Mucosa of descending colon (tissue), 3 donors: ENCODE data around the gene ITGA6. TPM values are rescaled to one million over a fixed set of nuclear protein-coding genes. Genes with fewer than 3 reads are reported as not detected.
"Not testable (repeated sequence)": the region's sequence is repeated elsewhere in the genome, so short reads cannot be mapped to it uniquely, and the experiment has no call there.

Source experiments
- ATAC-seq: fragments of 200-7000 bp; cut with Tn5 transposase; one replicate; pipeline ENCODE4 v1.9.1; 2020; ENCODE audit warnings: mild to moderate bottlenecking, moderate library complexity
- DNase-seq, 3 donors: peaks; one replicate each; pipeline ENCODE4 v3.0.0-alpha.2; 2020
- H3K36me3 ChIP-seq: fragments of 200-600 bp; one replicate; pipeline ENCODE4 v1.8.0; 2021; ENCODE audit warnings: low read depth, mild to moderate bottlenecking
- H3K4me1 ChIP-seq: fragments of 200-600 bp; one replicate; pipeline ENCODE4 v1.8.0; 2021; ENCODE audit warnings: low read depth, mild to moderate bottlenecking
- H3K4me3 ChIP-seq: fragments of 200-600 bp; one replicate; pipeline ENCODE4 v1.8.0; 2021; ENCODE audit warnings: mild to moderate bottlenecking
- H3K9me3 ChIP-seq: fragments of 200-600 bp; one replicate; pipeline ENCODE4 v1.8.0; 2021; ENCODE audit warnings: mild to moderate bottlenecking
- CTCF ChIP-seq: fragments of 200-600 bp; IDR thresholded peaks from one replicate; pipeline ENCODE4 v1.8.0; 2022; ENCODE audit warnings: antibody characterized with exemption, mild to moderate bottlenecking
- intact Hi-C, 2 donors: fragments of 100-400 bp; cut with DNase I in 1 of 2; cut with micrococcal nuclease in 1 of 2; formaldehyde crosslinking; loops; one replicate each; pipeline versions ENCODE4 v1.11.0 to v1.11.1; 2022; cut with DNase I, micrococcal nuclease
- total RNA-seq, 3 donors: library from RNA; stranded (reverse); fragmentation: NEBNext Ultra II Directional in 2 of 3; extraction: Animal tissue kit (Norgen Biotek cat#: 25700) in 2 of 3; gene quantifications; one replicate each; pipeline versions ENCODE4 v1.2.1 to v1.2.4, GENCODE V29; 2021 to 2023
- donor health status: DM: no; HTN: no; CAD: no; lungs with moderate emphysema.
- donor health status: DM: no; HTN: no; CAD: no.
- donor health status: DM: no; HTN: yes; CAD: no.

ITGA6 gene
- total RNA-seq, 3 donors from 2014 or later = 116 to 192 (median 178) TPM

DNA sequence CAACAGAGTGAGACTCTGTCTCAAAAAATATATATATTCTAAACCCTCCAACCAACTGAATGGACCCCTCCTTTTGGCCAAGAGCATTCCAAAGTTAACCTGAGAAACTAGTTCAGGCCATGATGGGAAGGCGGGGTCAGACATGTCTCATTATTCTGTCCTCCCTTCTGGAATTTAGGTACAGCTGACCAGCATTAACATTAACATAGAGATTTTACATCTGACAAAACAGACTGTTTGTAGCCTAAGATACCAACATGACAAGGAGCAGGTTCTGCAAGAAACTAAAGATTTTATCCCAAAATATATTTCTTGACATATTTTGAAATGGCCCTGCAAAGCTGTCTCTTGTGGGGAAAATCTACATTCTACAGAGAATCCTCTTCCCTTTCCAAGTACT is 121.7 kb downstream of the ITGA6 start:
- no peak for TF ChIP-seq CTCF
- no peaks in the 10 kb centered on the region for H3K9me3 ChIP-seq
- H3K36me3 ChIP-seq = no peaks in the 10 kb centered on the region
- no peak overlapping the region for H3K4me3 ChIP-seq
- intact Hi-C loops = no loop called here
- ATAC-seq (no peak), DNase-seq (no peak)
- H3K4me1 ChIP-seq = no peaks in the 10 kb centered on the region

- H3K4me1 ChIP-seq, H3K4me3 ChIP-seq, intact Hi-C loops, H3K36me3 ChIP-seq, H3K9me3 ChIP-seq, DNase-seq, ATAC-seq: not testable (repeated sequence)
These were observed 122.4 kb downstream of the ITGA6 start for GRCh38 chr2:172549802-172550201.

DNA sequence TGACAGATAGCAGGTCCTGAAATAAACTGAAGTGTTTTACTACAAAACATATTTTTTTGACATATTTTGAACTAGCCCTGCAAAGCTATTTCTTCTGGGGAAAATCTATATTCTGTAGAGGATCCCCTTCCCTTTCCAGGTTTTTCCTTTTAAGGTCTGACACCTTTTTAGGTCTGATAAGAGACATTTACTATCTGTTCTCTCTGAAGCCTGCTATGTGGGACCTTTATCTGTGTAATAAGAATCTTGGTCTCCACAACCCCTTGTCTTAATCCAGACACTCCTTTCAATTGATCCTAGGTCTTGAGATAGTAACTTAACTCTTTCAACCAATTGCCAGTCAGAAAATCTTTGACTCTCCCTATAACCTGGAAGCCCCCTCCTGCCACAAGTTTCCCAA is 123.0 kb downstream of the ITGA6 start:
- intact Hi-C loops = no loop called here

DNA sequence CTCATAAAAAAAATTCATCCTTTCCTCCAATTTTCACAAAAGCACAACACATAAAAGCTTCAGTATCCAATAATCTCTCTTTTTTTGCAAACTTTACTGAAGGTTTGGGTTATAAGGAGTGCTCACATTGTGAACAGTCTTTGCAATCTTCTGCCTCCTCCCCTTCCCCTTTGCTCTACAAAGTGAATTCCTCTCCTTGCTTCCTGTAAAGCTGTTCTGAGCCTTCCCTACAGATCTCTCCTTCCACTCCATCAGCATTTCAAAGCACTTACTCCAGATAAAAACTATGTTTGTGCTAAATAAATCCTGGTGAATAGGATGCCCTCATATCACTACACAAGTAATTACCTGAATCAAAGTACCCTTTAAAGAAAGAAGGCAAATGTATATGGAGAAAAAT is 123.9 kb downstream of the ITGA6 start:
- DNase-seq = no peak
- no peak for ATAC-seq
- Histone ChIP-seq H3K9me3 (no peaks in the 10 kb centered on the region), H3K4me1 (no peaks in the 10 kb centered on the region), H3K4me3 (no peak overlapping the region), H3K36me3 (no peaks in the 10 kb centered on the region)
- intact Hi-C loops = no loop called here
- no peak for TF ChIP-seq CTCF

More for the DNA sequence above, 123.0 kb downstream of the ITGA6 start:
- Histone ChIP-seq H3K36me3 (no peaks in the 10 kb centered on the region), H3K4me1 (no peaks in the 10 kb centered on the region), H3K4me3 (no peak overlapping the region), H3K9me3 (no peaks in the 10 kb centered on the region)
- DNase-seq = no peak
- ATAC-seq = no peak
- TF ChIP-seq CTCF = no peak

DNA sequence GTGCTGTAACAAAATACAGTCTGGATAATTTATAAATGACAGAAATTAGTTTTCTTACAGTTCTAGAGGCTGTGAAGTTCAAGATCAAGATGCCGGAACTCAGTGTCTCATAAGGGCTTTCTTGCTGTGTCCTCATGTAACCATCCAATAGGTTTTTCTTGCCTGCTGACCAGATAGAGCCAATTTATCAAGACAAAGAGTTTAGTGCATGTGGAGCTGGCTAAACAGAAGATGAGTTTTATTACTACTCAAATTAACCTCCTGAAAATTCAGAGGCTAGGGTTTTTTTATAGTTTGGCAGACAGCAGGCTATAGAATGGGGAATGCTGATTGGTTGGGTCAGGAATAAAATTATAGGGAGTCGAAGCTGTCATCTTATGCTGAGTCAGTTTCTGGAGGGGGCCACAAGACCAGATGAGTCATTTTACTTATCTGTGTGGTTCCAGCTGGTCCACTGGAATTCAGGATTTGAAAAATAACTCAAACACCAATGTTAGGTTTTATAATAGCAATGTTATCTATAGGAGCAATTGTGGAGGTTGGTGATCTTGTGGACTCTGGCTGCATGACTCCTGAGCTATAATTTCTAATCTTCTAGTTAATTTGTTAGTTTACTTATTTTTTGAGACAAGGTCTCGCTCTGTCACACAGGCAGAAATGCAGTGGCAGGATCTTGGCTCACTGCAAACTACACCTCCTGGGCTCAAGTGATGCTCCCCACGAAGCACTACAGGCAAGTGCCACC is 125.3 kb downstream of the ITGA6 start:
- H3K36me3 ChIP-seq = no peaks in the 10 kb centered on the region
- DNase-seq (no peak), ATAC-seq (no peak)
- peaks cover 7% of the 10 kb centered on the region for H3K4me1 ChIP-seq
- intact Hi-C loops = no loop called here
- H3K9me3 ChIP-seq = no peaks in the 10 kb centered on the region
- TF ChIP-seq CTCF = no peak
- no peak overlapping the region for H3K4me3 ChIP-seq

DNA sequence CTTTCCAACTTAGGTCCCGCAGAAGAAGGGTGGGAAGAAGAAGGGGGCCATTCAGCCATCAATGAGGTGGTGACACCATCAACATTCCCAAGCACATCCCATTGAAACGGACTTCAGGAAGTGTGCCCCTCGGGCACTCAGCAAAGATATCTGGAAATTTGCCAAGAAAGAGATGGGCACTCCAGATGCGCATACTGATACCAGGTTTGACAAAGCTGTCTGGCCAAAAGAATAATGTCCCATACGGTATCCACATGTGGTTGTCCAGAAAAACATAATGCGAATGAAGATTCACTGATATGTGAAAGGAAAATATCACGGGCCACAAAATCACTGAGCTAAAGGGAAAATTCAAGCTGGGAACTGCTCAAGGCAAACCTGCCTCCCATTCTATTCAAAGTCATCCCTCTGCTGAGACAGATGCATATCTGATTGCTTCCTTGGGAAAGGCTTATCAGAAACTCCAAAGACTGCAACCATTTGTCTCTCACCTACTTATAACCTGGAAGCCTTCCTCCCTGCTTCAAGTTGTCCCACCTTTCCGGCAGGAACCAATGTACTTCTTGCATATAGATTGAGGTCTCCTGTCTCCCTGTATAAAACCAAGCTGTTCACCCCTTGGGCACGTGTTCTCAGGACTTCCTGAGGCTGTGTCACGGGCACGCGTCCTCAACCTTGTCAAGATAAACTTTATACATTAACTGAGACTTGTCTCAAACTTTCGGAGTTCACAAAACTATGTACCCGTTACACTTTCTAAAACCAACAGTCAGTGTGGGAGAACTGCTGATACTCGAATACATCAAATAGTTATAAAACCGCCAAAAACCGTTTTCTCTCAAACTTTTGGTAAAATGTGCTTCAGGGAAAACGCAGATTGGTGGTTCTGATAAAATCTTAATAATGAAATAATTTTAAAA is 127.2 kb downstream of the ITGA6 start:
- TF ChIP-seq CTCF = no peak
- Histone ChIP-seq H3K36me3 (no peaks in the 10 kb centered on the region), H3K4me3 (peak overlapping the region; percentile 87), H3K4me1 (peaks cover 7% of the 10 kb centered on the region), H3K9me3 (no peaks in the 10 kb centered on the region)
- no peak for ATAC-seq
- DNase-seq = no peak
- intact Hi-C loops = no loop called here
